ENCODE measurements around the gene ZBTB17.
A peak's percentile ranks its signal among the peaks of the same experiment; 100 is the strongest.
"Not testable (repeated sequence)": the region's sequence is repeated elsewhere in the genome, so short reads cannot be mapped to it uniquely, and the experiment has no call there.

ZBTB17 gene

DNA sequence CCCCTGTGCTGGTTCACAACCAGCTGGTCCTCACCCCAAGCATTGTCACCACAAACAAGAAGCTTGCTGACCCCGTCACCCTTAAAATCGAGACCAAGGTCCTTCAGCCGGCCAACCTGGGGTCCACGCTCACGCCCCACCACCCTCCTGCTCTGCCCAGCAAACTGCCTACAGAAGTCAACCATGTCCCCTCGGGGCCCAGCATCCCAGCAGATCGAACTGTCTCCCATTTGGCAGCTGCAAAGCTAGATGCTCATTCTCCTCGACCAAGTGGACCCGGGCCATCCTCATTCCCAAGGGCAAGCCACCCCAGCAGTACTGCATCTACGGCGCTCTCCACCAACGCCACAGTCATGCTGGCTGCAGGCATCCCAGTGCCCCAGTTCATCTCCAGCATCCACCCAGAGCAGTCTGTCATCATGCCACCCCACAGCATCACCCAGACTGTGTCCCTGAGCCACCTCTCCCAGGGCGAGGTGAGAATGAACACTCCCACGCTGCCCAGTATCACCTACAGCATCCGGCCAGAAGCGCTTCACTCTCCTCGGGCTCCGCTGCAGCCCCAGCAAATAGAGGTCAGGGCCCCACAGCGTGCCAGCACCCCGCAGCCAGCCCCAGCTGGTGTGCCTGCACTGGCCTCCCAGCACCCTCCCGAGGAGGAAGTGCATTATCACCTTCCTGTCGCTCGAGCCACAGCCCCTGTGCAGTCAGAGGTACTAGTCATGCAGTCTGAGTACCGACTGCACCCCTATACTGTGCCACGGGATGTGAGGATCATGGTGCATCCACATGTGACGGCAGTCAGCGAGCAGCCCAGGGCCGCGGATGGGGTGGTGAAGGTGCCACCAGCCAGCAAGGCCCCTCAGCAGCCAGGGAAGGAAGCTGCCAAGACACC is 40.6 kb downstream of the ZBTB17 start:
- DNase-seq (ENCODE audit: low read depth in 2 of 2), result no peak

DNA sequence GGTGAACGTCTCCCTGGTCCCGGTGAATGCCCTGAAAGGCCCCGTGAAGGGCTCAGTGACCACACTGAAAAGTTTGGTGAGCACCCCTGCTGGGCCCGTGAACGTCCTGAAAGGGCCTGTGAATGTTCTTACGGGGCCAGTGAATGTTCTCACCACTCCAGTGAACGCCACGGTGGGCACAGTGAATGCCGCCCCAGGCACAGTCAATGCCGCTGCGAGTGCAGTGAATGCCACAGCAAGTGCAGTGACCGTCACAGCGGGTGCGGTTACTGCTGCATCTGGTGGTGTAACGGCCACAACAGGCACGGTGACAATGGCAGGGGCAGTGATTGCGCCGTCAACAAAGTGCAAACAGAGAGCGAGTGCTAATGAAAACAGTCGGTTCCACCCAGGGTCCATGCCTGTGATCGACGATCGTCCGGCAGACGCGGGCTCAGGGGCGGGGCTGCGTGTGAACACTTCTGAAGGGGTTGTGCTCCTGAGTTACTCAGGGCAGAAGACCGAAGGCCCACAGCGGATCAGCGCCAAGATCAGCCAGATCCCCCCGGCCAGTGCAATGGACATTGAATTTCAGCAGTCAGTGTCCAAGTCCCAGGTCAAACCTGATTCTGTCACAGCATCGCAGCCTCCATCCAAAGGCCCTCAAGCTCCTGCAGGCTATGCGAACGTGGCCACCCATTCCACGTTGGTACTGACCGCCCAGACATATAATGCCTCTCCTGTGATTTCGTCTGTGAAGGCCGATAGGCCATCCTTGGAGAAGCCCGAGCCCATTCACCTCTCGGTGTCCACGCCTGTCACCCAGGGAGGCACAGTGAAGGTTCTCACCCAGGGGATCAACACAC is 41.5 kb downstream of the ZBTB17 start:
- no peak for DNase-seq (ENCODE audit: low read depth in 2 of 2)

DNA sequence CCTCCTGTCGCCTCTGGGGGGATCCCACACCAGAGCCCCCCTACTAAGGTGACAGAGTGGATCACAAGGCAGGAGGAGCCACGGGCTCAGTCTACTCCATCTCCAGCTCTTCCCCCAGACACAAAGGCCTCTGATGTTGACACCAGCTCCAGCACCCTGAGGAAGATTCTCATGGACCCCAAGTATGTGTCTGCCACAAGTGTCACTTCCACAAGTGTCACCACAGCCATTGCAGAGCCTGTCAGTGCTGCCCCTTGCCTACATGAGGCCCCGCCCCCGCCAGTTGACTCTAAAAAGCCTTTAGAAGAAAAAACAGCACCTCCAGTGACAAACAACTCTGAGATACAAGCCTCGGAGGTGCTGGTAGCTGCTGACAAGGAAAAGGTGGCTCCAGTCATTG is 42.2 kb downstream of the ZBTB17 start:
- no peak for DNase-seq (ENCODE audit: low read depth in 2 of 2)

DNA sequence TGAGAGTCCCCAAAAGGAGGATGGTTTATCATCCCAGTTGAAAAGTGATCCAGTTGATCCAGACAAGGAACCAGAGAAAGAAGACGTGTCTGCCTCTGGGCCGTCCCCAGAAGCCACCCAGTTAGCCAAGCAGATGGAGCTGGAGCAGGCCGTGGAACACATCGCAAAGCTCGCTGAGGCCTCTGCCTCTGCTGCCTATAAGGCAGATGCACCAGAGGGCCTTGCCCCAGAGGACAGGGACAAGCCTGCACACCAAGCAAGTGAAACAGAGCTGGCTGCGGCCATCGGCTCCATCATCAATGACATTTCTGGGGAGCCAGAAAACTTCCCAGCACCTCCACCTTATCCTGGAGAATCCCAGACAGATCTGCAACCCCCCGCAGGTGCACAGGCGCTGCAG is 43.3 kb downstream of the ZBTB17 start:
- no peak for DNase-seq (ENCODE audit: low read depth in 2 of 2)

DNA sequence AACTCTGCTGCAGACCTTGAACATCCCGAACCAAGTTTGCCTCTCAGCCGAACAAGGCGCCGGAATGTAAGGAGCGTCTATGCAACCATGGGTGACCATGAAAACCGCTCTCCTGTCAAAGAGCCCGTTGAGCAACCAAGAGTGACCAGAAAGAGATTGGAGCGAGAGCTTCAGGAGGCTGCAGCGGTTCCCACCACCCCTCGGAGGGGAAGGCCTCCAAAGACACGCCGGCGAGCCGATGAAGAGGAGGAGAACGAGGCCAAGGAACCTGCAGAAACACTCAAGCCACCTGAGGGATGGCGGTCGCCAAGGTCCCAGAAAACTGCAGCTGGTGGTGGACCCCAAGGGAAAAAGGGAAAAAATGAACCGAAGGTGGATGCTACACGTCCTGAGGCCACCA is 44.0 kb downstream of the ZBTB17 start:
- DNase-seq (ENCODE audit: low read depth in 2 of 2), result no peak

DNA sequence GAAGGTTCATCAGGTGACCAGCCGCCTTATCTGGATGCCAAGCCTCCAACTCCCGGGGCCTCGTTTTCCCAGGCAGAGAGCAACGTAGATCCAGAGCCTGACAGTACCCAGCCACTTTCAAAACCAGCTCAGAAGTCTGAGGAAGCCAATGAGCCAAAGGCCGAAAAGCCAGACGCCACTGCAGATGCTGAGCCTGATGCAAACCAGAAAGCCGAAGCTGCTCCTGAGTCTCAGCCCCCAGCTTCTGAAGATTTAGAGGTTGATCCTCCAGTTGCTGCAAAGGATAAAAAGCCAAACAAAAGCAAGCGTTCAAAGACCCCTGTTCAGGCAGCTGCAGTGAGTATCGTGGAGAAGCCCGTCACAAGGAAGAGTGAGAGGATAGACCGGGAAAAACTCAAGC is 44.5 kb downstream of the ZBTB17 start:
- no peak for DNase-seq (ENCODE audit: low read depth in 2 of 2)

DNA sequence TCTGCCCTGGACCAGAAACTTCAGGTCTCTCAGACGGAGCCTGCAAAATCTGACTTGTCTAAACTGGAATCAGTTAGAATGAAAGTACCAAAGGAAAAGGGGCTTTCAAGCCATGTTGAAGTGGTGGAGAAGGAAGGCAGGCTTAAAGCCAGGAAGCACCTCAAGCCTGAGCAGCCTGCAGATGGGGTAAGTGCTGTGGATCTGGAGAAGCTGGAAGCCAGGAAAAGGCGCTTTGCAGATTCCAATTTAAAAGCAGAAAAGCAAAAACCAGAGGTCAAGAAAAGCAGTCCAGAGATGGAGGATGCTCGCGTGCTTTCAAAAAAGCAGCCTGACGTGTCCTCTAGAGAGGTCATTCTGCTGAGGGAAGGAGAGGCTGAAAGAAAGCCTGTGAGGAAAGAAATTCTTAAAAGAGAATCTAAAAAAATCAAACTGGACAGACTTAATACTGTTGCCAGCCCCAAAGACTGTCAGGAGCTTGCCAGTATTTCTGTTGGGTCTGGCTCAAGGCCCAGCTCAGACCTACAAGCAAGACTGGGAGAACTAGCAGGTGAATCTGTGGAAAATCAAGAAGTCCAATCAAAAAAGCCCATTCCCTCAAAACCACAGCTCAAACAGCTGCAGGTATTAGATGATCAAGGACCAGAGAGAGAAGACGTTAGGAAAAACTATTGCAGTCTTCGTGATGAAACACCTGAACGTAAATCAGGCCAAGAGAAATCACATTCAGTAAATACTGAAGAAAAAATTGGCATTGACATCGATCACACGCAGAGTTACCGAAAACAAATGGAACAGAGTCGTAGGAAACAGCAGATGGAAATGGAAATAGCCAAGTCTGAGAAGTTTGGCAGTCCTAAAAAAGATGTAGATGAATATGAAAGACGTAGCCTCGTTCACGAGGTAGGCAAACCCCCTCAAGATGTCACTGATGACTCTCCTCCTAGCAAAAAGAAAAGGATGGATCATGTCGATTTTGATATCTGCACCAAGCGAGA is 46.6 kb downstream of the ZBTB17 start:
- DNase-seq (ENCODE audit: low read depth in 2 of 2), result no peak

DNA sequence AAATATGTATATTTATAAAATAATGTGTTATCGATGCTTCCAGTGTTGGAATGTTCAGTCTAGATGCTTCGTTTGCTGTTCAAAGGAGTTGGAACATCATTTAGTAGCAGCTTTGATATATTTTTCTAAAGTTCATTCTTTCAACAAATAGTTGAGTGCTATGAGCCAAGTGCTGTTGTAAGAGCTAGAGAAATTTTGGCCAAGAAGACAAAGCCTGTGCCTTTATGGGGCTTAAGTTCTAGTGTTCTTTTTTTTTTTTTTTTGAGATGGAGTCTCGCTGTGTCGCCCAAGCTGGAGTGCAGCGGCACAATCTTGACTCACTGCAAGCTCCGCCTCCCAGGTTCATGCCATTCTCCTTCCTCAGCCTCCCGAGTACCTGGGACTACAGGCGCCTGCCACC is 49.5 kb downstream of the ZBTB17 start:
- not testable (repeated sequence) for DNase-seq (ENCODE audit: low read depth in 2 of 2)

DNA sequence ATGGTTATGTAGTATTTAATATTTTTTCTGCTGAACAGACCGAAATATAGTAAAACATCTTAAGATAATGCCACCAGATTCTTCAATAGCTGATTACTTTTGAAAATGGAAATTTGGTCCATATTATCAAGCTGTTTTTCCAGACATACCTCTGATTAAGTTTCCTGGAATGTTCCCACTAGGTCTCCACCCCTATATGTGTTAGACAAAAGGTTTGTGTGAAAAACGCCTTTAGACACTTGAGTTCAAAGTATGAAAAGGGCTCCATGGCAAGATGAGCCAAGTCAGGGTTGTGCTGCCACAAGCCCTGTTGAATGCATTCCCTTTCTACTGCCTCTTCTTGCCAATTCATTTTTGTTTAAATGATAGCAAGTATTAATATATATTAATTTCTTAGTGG is 52.7 kb downstream of the ZBTB17 start:
- DNase-seq (ENCODE audit: low read depth in 2 of 2), result no peak

DNA sequence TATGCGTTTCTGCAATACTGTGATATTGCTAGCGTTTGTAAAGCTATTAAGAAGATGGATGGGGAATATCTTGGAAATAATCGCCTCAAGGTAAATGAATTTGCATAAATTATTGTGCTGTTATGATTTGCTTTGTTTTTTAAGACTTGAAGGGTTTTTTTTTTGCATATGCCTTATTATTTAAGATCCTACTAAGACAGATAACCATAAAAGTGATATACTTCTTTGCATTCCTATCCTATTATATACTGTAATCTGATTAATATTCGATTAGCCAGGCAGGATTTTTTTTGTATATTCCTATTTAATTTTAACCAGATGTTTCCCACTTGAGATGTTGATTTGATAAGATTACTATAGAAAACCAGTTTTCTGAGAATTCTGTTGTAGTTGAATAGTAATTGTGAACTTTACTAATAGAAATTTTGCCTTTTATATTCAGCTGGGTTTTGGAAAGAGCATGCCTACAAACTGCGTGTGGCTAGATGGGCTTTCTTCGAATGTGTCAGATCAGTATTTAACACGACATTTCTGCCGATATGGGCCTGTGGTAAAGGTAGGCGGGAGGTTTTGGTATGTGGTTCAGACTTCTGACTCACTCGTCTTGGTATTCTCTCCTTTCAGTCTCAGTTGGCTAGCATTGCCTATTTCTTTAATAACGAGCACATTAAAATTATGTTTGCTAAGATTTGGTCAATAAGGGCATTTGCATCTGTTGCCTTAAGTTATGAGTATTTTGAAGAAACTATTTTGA is 56.8 kb downstream of the ZBTB17 start:
- DNase-seq (ENCODE audit: low read depth in 2 of 2), result peak; percentile 63 to 69

DNA sequence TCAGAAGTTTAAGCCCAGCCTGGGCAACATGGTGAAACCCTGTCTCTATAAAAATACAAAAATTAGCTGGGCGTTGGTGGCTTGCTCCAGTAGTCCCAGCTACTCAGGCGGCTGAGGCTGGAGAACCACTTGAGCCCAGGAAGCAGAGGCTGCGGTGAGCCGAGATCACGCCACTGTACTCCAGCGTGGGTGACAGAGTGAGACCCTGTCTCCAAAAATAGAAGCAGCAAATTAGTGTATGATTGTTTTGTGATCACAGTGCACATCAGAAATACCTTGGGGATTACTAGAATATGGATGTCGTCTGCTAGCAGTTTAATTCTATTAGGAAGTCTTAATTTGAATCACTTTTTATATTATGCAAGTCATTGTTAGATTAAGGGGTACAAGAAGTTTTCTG is 59.0 kb downstream of the ZBTB17 start:
- peak in 1 of 2 donors; percentile 27 for DNase-seq (ENCODE audit: low read depth in 2 of 2)

DNA sequence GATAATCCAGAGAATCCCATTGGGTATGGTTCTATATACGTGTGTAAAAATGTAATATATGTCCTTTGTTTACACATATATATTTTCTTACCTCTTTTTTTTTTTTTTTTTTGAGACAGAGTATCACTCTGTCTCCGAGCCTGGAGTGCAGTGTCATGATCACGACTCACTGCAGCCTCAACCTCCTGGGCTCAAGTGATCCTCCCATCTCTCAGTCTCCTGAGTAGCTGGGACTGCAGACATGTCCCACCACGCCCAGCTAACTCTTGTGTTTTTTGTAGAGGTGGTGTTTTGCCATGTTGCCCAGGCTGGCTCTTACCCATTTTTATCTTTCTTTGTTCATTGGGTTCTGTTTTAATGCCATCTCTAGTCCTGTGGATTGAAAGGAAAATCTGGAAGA is 59.5 kb downstream of the ZBTB17 start:
- no peak for DNase-seq (ENCODE audit: low read depth in 2 of 2)

DNA sequence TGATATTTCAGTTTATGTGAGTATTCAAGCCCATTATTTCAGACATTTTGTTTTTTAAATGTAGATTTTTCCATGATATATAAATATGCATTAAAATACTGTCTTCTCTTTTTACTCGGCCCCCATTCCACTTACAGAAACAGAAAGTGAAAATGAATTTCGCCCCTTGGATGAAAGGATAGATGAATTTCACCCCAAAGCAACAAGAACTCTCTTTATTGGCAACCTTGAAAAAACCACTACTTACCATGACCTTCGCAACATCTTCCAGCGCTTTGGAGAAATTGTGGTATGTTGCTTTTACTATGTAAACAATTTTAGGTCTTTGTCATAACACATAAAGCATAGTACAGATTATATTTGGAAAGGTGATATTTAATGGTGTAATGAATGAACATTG is 59.9 kb downstream of the ZBTB17 start:
- DNase-seq (ENCODE audit: low read depth in 2 of 2), result no peak

DNA sequence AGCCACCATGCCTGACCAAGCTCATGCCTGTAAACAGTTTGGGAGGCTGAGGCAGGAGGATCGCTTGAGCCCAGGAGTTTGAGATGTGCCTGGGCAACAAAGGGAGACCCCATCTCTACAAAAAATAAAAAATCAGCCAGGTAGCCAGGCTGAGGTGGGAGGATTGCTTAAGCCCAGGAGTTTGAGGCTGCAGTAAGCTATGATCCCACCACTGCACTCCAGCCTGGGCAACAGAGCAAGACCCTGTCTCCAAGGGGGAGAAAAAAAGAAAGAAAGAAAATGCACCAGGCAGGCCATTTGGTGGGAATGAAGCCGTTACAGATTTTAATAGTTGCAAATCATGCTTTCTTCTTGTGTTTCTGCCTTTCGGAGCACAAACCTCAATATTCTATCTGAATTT is 62.3 kb downstream of the ZBTB17 start:
- DNase-seq (ENCODE audit: low read depth in 2 of 2), result not testable (repeated sequence)

DNA sequence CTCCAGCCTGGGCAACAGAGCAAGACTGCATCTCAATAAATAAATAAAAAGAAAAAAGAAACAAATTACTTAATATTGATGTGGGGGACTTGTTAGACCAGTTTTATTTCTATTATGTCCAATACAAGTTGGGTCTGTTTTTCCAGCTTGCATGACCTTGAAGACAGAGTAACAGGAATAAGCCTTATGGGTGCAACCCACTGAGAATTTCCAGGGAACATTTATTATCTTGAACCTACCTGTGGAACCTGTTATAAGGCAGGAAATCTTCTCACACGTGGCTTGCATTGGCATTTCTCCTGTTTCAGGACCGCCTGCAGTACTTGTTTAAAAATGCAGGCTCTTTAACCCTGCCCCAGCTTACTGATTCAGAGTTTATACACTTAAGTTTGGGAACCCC is 64.0 kb downstream of the ZBTB17 start:
- no peak for DNase-seq (ENCODE audit: low read depth in 2 of 2)

DNA sequence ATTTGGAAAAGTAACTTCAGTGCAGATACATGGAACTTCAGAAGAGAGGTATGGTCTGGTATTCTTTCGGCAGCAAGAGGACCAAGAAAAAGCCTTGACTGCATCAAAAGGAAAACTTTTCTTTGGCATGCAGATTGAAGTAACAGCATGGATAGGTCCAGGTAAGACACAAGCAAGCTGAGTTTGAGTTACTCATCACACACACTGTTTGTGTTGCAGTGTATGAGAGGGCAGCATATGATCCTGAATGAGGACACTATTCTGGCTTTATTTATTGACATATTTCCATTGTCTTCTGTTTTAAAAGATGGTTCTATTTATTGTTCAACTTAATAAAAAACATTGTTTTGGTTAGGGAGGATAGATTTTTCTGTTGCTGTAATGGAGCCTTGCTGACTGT is 64.8 kb downstream of the ZBTB17 start:
- no peak for DNase-seq (ENCODE audit: low read depth in 2 of 2)

DNA sequence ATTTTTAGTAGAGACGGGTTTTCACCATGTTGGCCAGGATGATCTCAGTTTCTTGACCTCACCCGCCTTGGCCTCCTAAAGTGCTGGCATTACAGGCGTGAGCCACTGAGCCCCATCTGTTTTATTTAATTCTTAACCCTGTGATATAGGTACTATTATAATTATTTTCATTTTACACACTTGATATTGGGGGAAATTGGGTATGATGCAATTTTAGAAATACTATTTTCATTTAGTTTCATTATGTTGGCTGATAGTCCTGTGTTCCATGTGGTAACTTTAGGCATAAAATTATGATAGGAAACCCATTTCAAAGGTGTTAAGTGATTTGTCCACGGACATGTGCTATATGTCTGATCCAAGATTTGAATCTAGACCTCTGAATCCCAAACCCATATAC is 67.3 kb downstream of the ZBTB17 start:
- no peak for DNase-seq (ENCODE audit: low read depth in 2 of 2)

DNA sequence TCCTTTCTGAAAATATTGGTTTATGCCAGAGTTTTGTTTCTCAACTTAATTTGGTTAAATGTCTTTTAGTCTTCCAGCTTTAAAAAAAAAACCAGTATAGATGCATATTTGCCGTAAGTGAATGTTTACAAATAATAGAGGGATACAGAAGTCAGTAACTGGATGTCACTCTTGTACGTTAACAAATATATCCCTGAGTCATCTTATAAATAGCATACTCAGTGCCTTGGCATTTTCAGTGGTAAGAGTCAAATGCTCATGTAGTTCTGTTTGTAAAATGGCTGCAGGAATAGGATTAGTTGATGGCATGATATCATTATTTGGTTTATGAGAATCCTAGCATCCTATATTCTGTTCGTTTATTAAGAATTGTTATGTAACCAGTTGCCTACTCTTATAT is 73.0 kb downstream of the ZBTB17 start:
- DNase-seq (ENCODE audit: low read depth in 2 of 2), result no peak

DNA sequence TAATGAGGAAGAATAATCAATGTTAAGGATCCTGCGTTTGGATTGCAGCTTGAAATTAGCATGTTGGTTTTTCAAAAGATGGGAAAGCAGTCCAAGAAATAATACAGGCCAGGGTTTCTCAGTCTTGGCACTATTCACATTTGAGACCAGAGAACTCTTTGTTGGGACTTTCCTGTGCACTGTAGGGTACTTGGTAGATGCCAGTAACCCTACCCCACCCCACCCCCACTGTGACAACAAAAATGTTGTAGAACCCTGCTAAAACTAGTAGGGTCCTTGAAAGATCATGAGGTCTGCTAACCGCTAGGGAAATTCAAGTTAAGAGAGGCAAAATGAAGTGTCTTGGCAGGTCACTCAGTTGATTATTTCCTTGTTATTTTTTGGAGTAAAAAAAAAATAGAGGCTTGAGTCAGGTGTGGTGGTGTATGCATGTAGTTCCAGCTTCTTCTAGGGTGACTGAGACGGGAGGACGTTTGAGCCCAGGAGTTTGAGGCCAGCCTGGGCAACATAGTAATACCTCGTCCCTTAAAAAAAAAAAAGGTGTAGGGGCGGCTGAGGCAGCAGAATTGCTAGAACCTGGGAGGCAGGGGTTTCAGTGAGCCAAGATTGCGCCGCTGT is 75.1 kb downstream of the ZBTB17 start:
- DNase-seq (ENCODE audit: low read depth in 2 of 2), result no peak

DNA sequence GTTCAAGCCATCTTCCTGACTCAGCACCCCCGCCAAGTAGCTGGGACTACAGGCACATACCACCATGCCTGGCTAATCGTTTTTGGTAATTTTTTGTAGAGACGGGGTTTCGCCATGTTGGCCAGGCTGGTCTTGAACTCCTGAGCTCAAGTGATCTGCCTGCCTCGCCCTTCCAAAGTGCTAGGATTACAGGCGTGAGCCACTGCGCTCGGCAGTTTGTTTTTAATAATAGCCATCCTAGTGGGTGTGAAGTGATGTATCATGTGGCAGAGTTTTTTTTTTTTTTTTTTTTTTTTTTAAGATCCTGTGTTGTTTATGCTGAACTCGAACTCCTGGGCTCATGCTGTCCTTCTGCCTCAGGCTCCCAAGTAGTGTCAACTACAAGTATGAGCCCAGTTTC is 76.6 kb downstream of the ZBTB17 start:
- no peak for DNase-seq (ENCODE audit: low read depth in 2 of 2)

Measured in stimulated activated CD8-positive, alpha-beta memory T cell treated with anti-CD3 and anti-CD28 coated beads, Interleukin-15, amount 100 ng/mL, for 48 hours (primary cell).